GM23338 (cell line): ENCODE data around the gene SLC2A6.

Experiments
- EZH2 ChIP-seq: fragments of 200-600 bp; sonication (generic); IDR thresholded peaks from one replicate; pipeline ENCODE4 v1.8.0; 2017; ENCODE audit warnings: antibody characterized with exemption, mild to moderate bottlenecking, low read depth; ENCODE audit not compliant: unreplicated experiment
- EZH2phosphoT487 ChIP-seq: fragments of 200-600 bp; sonication (generic); IDR thresholded peaks from one replicate; pipeline ENCODE4 v1.8.1; 2018; ENCODE audit warnings: antibody characterized with exemption; ENCODE audit not compliant: unreplicated experiment
- JUNB ChIP-seq: IDR thresholded peaks from one replicate; pipeline ENCODE4 v1.6.1; 2016; ENCODE audit warnings: antibody characterized with exemption; ENCODE audit not compliant: unreplicated experiment
- POLR2AphosphoS5 ChIP-seq: IDR thresholded peaks from 2 replicates; pipeline ENCODE4 v1.6.1; 2016; ENCODE audit warnings: antibody characterized with exemption, low read depth
- TF ChIP-seq, protein P1 (sequence below), 2 experiments: fragments of 200-600 bp in 1 of 2; sonication (generic) in 1 of 2; conservative IDR thresholded peaks; 2 replicates each; pipeline versions ENCODE4 v1.5.1 to v1.6.1; 2016 to 2017; ENCODE audit warnings: antibody characterized with exemption in 2 of 2, low read depth in 2 of 2, mild to moderate bottlenecking in 2 of 2, moderate library complexity in 1 of 2
- TF ChIP-seq, protein P2 (sequence below): IDR thresholded peaks from one replicate; pipeline ENCODE4 v1.6.1; 2018; ENCODE audit warnings: antibody characterized with exemption; ENCODE audit not compliant: unreplicated experiment

DNA sequence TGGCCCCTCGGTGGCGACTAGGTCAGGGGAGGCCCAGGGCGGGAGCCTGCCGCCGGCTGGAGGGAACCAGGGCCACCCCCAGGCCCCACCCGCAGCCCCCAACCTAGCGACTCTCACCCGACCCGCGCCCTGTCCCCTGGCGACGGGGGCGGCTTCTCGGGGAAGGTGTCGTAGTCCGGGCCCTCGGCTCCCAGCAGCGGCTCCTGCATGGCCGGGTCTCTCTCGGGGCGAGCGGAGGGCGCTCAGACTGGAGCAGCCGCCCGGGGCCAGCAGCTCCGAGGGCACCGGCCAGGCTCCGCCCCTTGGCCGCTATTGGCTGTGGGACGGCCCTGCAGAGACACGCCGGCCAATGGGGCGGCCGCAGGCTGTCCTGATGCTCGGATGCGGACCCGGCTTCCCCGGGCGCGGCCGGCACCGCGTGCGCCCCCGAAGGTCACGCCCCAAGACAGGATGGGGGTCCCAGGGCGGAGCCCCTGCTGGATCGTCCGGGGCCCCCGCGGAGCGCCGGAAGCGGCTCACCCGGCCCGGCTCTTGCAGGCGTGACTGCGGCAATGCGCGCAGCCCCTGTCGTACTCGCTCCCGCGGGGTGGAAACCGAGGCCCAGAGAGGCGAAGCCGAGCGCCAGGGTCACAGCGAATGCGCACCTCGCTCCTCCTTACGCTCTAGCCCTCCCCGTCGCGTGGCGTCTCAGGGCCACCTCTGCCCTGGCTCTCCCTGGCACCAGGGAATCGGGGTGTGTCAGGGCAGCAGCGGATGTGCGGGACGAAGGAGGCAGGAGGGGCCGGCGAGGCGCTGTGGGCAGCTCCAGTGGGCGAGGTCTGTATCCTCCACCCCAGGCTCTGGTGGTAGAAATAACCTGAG is at the start of gene SLC2A6:
- TF ChIP-seq, protein P1, sequence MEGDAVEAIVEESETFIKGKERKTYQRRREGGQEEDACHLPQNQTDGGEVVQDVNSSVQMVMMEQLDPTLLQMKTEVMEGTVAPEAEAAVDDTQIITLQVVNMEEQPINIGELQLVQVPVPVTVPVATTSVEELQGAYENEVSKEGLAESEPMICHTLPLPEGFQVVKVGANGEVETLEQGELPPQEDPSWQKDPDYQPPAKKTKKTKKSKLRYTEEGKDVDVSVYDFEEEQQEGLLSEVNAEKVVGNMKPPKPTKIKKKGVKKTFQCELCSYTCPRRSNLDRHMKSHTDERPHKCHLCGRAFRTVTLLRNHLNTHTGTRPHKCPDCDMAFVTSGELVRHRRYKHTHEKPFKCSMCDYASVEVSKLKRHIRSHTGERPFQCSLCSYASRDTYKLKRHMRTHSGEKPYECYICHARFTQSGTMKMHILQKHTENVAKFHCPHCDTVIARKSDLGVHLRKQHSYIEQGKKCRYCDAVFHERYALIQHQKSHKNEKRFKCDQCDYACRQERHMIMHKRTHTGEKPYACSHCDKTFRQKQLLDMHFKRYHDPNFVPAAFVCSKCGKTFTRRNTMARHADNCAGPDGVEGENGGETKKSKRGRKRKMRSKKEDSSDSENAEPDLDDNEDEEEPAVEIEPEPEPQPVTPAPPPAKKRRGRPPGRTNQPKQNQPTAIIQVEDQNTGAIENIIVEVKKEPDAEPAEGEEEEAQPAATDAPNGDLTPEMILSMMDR (conservative IDR thresholded peaks at IDR 0.05; ENCODE audit: low read depth in 2 of 2) = no peak
- TF ChIP-seq, protein P2, sequence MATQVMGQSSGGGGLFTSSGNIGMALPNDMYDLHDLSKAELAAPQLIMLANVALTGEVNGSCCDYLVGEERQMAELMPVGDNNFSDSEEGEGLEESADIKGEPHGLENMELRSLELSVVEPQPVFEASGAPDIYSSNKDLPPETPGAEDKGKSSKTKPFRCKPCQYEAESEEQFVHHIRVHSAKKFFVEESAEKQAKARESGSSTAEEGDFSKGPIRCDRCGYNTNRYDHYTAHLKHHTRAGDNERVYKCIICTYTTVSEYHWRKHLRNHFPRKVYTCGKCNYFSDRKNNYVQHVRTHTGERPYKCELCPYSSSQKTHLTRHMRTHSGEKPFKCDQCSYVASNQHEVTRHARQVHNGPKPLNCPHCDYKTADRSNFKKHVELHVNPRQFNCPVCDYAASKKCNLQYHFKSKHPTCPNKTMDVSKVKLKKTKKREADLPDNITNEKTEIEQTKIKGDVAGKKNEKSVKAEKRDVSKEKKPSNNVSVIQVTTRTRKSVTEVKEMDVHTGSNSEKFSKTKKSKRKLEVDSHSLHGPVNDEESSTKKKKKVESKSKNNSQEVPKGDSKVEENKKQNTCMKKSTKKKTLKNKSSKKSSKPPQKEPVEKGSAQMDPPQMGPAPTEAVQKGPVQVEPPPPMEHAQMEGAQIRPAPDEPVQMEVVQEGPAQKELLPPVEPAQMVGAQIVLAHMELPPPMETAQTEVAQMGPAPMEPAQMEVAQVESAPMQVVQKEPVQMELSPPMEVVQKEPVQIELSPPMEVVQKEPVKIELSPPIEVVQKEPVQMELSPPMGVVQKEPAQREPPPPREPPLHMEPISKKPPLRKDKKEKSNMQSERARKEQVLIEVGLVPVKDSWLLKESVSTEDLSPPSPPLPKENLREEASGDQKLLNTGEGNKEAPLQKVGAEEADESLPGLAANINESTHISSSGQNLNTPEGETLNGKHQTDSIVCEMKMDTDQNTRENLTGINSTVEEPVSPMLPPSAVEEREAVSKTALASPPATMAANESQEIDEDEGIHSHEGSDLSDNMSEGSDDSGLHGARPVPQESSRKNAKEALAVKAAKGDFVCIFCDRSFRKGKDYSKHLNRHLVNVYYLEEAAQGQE = no peak
- TF ChIP-seq EZH2 (peak; percentile 52), POLR2AphosphoS5 (peak; percentile 80), EZH2phosphoT487 (no peak), JUNB (no peak)
